ENCODE data around the gene HPS4.

DNA sequence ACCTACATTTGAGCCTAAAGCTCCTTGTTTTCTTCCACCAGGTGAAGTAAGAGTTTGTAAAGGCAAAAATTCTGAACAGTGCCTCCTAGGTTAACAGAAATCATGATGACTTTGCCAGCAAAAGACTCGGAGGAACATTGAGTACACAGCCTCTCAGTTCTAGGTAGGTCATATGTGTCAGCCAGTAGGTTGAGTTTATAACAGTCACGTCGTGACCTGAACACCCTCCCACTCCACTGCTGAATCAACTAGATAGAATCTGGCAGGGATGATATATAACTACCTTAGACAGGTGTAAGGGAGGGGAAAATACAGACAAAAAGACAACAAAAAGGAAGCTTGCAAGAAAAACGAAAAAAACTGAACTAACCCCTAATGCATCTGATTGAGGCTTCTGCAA lies 67.3 kb downstream of the HPS4 start:
- TF ChIP-seq TAF1 (IDR thresholded peaks at IDR 0.05; ENCODE audit: low read depth, low read length) (no peak), POLR2A (IDR thresholded peaks at IDR 0.05; ENCODE audit: low read depth, low read length) (no peak), POLR2AphosphoS5 (IDR thresholded peaks at IDR 0.05; ENCODE audit: low read depth, low read length) (no peak)
